ENCODE data around the gene TUBA4B.
A peak's percentile ranks its signal among the peaks of the same experiment; 100 is the strongest.

The TUBA4B gene

GRCh38 chr2:219252900-219253752 lies at the start of gene TUBA4B:
TUBA4B (plus strand) TSS chr2:219253243; CDS start chr2:219253408, 165 bp downstream.
- DNase-seq, result peak; percentile 37

- DNase-seq, result no peak
Observed at GRCh38 chr2:219204425-219205164, 48.4 kb upstream of the TUBA4B start.

- no peak for DNase-seq
Observed at GRCh38 chr2:219205165-219205538, 47.9 kb upstream of the TUBA4B start.

- no peak for DNase-seq
Observed at GRCh38 chr2:219205981-219206327, 47.1 kb upstream of the TUBA4B start.

GRCh38 chr2:219206328-219207133 lies 46.5 kb upstream of the TUBA4B start, which contains the start of gene ZFAND2B:
ZFAND2B (plus strand) TSS chr2:219206782; CDS start chr2:219206988, 206 bp downstream.
- peak; percentile 87 for DNase-seq

- DNase-seq, result no peak
Observed at GRCh38 chr2:219207134-219207883, 45.7 kb upstream of the TUBA4B start.

GRCh38 chr2:219207884-219208740 lies 44.9 kb upstream of the TUBA4B start:
- DNase-seq, result no peak

- DNase-seq, result no peak
Observed at GRCh38 chr2:219209236-219210195, 43.5 kb upstream of the TUBA4B start.

- DNase-seq, result no peak
Observed at GRCh38 chr2:219210196-219210885, 42.7 kb upstream of the TUBA4B start.

- DNase-seq, result no peak
Observed at GRCh38 chr2:219210886-219211362, 42.1 kb upstream of the TUBA4B start.

GRCh38 chr2:219213026-219213415 lies 40.0 kb upstream of the TUBA4B start:
- DNase-seq, result no peak

- no peak for DNase-seq
Observed at GRCh38 chr2:219213486-219214071, 39.5 kb upstream of the TUBA4B start.

- no peak for DNase-seq
Observed at GRCh38 chr2:219214141-219214540, 38.9 kb upstream of the TUBA4B start.

GRCh38 chr2:219214786-219215185 lies 38.3 kb upstream of the TUBA4B start:
- DNase-seq, result no peak

GRCh38 chr2:219215871-219216534 lies 37.0 kb upstream of the TUBA4B start:
- no peak for DNase-seq

- DNase-seq, result no peak
Observed at GRCh38 chr2:219216535-219216915, 36.5 kb upstream of the TUBA4B start.

- DNase-seq, result peak; percentile 73
Observed at GRCh38 chr2:219218217-219218731, 34.8 kb upstream of the TUBA4B start.
